Mucosa of descending colon (tissue), 3 donors: ENCODE results near the gene CNTN4. TPM values are rescaled to one million over a fixed set of nuclear protein-coding genes. Genes with fewer than 3 reads are reported as not detected.

ENCODE experiments used
- ATAC-seq: fragments of 200-7000 bp; cut with Tn5 transposase; one replicate; pipeline ENCODE4 v1.9.1; 2020; ENCODE audit warnings: mild to moderate bottlenecking, moderate library complexity
- DNase-seq, 3 donors: peaks; one replicate each; pipeline ENCODE4 v3.0.0-alpha.2; 2020
- H3K36me3 ChIP-seq: fragments of 200-600 bp; one replicate; pipeline ENCODE4 v1.8.0; 2021; ENCODE audit warnings: low read depth, mild to moderate bottlenecking
- H3K4me1 ChIP-seq: fragments of 200-600 bp; one replicate; pipeline ENCODE4 v1.8.0; 2021; ENCODE audit warnings: low read depth, mild to moderate bottlenecking
- H3K4me3 ChIP-seq: fragments of 200-600 bp; one replicate; pipeline ENCODE4 v1.8.0; 2021; ENCODE audit warnings: mild to moderate bottlenecking
- H3K9me3 ChIP-seq: fragments of 200-600 bp; one replicate; pipeline ENCODE4 v1.8.0; 2021; ENCODE audit warnings: mild to moderate bottlenecking
- intact Hi-C, 2 donors: fragments of 100-400 bp; cut with DNase I in 1 of 2; cut with micrococcal nuclease in 1 of 2; formaldehyde crosslinking; loops; one replicate each; pipeline versions ENCODE4 v1.11.0 to v1.11.1; 2022; cut with DNase I, micrococcal nuclease
- total RNA-seq, 3 donors: library from RNA; stranded (reverse); fragmentation: NEBNext Ultra II Directional in 2 of 3; extraction: Animal tissue kit (Norgen Biotek cat#: 25700) in 2 of 3; gene quantifications; one replicate each; pipeline versions ENCODE4 v1.2.1 to v1.2.4, GENCODE V29; 2021 to 2023
- TF ChIP-seq, protein P1 (sequence below): fragments of 200-600 bp; IDR thresholded peaks from one replicate; pipeline ENCODE4 v1.8.0; 2022; ENCODE audit warnings: antibody characterized with exemption, mild to moderate bottlenecking
- donor health status: DM: no; HTN: no; CAD: no; lungs with moderate emphysema.
- donor health status: DM: no; HTN: no; CAD: no.
- donor health status: DM: no; HTN: yes; CAD: no.

The CNTN4 gene
- total RNA-seq, 3 donors from 2014 or later, result 7.8 to 41.1 (median 13.4) TPM

DNA sequence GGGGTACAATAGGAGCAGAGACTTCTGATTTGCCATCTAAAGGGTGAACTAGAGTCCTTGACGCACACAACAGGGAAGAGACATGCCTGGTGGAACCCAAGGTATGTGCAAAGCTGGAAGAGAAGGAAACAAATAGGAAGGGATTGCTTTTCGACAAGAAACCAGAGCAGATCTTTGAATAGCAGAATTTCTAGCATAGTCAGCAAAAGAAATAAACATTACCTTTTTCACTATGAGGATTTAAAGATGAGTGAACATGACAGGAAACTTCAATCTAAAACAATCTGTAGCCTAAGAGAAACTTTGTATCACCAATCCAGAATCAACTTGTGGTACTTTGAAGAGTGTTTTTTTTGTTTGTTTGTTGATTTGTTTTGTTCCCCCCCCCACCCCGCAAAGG lies 1006.6 kb downstream of the CNTN4 start:
- Histone ChIP-seq H3K4me3 (no peak overlapping the region), H3K9me3 (no peaks in the 10 kb centered on the region), H3K36me3 (no peaks in the 10 kb centered on the region), H3K4me1 (no peaks in the 10 kb centered on the region)
- TF ChIP-seq, protein P1, sequence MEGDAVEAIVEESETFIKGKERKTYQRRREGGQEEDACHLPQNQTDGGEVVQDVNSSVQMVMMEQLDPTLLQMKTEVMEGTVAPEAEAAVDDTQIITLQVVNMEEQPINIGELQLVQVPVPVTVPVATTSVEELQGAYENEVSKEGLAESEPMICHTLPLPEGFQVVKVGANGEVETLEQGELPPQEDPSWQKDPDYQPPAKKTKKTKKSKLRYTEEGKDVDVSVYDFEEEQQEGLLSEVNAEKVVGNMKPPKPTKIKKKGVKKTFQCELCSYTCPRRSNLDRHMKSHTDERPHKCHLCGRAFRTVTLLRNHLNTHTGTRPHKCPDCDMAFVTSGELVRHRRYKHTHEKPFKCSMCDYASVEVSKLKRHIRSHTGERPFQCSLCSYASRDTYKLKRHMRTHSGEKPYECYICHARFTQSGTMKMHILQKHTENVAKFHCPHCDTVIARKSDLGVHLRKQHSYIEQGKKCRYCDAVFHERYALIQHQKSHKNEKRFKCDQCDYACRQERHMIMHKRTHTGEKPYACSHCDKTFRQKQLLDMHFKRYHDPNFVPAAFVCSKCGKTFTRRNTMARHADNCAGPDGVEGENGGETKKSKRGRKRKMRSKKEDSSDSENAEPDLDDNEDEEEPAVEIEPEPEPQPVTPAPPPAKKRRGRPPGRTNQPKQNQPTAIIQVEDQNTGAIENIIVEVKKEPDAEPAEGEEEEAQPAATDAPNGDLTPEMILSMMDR, result no peak
- no peak for ATAC-seq
- DNase-seq, result no peak
- intact Hi-C loops, result no loop called here

DNA sequence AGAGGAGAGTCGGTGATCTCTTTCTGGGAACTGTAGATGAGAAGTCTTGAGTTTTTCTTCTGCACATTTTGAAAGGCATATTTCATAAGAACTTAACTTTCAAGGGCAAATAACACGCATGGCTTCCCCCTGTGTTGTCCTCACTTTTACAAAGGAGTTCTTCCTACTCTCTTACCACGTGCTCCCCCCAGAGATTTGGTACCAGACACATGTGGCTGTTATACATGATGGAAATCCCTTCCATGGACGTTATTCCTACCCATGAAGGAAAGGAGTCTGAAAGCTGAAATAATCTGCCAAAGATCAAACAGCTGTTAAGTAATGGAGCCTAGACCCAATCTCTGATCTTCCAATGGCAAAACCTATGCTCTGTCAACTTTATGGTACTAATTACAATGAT lies 1007.1 kb downstream of the CNTN4 start:
- Histone ChIP-seq H3K9me3 (no peaks in the 10 kb centered on the region), H3K4me3 (no peak overlapping the region), H3K36me3 (no peaks in the 10 kb centered on the region), H3K4me1 (no peaks in the 10 kb centered on the region)
- DNase-seq (no peak), ATAC-seq (no peak)
- intact Hi-C loops, result no loop called here
- TF ChIP-seq, protein P1, result no peak

DNA sequence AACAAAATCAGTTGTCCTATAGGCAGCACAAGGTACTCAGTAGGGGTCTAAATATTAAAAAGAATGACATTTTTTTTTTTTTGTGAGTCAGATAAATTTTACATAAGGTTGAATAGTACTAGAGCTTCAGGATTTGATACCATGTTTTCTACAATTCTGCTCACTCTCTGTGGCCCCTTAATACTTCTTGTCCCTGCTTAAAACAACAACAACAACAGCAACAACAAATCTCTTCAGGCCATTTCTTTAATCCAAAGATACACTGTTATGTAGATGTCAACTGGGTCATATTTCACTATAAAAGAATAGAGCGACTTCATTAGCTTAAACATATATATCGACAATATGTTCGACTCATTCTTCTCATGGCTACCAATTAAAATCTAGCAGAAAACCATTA lies 1008.5 kb downstream of the CNTN4 start:
- ATAC-seq, result no peak
- Histone ChIP-seq H3K4me3 (no peak overlapping the region), H3K9me3 (no peaks in the 10 kb centered on the region), H3K36me3 (no peaks in the 10 kb centered on the region), H3K4me1 (no peaks in the 10 kb centered on the region)
- TF ChIP-seq, protein P1, result no peak
- intact Hi-C loops, result no loop called here
- no peak for DNase-seq
